Endometrial microvascular endothelial cells (primary cell): Measurements from ENCODE around the gene DNASE2. TPM values are rescaled to one million over a fixed set of nuclear protein-coding genes. Genes with fewer than 3 reads are reported as not detected.

ENCODE experiments used
- in situ Hi-C: cut with HindIII; loops from 2 replicates; pipeline ENCODE4 v1.10.0; 2017; ENCODE audit warnings: low sequenced_read_pairs, low pct_unique_long_range_greater_than_20kb; ENCODE audit errors: inconsistent ontology term
- total RNA-seq: library from RNA; depleted of rRNA; stranded (reverse); fragments of >200 nt; gene quantifications from one replicate; pipeline ENCODE4 v1.2.3, GENCODE V29; 2015; ENCODE audit errors: inconsistent ontology term

Gene DNASE2
- total RNA-seq, 1 donor from 2014 or later = 35.1 TPM

DNA sequence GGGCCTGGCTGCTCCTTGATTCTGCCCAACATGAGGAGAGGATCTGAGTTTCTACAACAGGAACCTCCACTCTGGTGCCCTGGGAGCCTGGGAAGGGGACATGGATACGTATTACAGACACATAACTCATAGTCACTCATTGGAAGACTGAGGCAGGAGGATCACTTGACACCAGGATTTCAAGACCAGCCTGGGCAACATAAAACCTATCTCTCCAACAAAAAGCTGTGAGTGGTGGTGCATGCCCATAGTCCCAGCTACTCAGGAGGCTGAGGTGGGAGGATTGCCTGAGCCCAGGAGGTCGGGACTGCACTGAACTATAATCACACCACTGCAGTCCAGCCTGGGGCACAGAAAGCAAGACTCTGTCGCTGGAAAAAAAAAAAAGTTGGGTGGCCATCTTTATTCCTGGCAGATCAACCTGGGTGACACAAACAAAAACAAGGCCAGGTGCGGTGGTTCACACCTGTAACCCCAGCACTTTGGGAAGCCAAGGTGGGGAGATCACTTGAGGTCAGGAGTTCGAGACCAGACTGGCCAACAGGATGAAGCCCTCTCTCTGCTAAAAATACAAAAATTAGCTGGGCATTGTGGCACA lies 6.9 kb upstream of the DNASE2 start:
- in situ Hi-C loops = no loop called here

DNA sequence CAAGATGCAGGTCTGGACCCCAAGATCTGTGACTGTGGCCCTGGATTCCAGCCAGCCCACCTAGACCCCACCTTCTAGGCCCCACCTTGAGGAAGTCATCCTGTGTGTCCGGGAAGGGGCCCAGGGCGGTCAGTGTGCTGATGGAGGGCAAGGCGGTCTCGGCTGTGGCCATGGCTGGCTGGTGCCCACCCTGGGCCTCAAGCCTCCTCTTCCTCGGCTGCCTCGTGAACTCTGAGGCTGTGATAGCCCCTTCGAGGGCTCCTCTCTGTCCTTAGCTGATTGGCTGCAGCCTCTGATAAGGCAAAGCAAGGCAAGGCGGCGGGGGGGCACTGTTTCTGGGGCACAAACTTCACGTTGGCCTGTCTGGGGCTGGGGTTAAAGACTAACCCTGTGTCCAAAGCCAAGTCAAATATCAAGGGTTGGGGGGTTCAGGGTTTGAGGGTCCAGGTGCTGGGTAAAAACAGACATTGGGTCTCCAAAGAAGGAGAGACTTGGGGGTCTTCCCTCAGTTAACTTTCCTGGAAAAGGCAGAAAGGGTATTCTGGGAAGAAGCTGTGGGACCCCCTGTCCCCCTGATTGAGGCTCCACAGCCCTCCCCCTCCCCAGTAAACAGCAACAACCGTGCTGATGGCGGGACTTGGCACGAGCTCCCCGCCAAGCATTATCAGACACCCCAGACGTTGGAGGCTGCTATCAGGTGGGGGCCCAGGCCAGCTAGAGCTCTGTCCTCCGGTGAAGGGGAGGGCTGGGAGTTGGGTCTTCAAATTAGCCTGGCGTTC lies 5.9 kb upstream of the DNASE2 start, which contains the start of gene KLF1:
Gene KLF1, minus strand, starts transcription at position 233 of the 779 bp plus-strand sequence. Its CDS starts 61 bp downstream, at position 172.
- in situ Hi-C loops = no loop called here

DNA sequence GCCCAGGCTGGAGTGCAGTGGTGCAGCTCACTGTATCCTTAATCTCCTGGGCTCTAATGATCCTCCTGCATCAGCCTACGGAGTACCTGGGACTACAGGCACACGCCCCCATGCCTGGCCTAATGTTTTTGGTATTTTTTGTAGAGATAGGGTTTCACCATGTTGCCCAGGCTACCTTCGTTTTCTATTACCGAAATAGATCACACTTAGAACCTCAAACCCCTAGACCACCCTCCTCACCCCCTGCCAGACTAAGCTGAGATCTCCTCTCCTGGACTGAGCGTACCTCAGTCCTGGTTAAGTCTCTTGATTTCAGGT lies 5.4 kb upstream of the DNASE2 start:
- in situ Hi-C loops = no loop called here

DNA sequence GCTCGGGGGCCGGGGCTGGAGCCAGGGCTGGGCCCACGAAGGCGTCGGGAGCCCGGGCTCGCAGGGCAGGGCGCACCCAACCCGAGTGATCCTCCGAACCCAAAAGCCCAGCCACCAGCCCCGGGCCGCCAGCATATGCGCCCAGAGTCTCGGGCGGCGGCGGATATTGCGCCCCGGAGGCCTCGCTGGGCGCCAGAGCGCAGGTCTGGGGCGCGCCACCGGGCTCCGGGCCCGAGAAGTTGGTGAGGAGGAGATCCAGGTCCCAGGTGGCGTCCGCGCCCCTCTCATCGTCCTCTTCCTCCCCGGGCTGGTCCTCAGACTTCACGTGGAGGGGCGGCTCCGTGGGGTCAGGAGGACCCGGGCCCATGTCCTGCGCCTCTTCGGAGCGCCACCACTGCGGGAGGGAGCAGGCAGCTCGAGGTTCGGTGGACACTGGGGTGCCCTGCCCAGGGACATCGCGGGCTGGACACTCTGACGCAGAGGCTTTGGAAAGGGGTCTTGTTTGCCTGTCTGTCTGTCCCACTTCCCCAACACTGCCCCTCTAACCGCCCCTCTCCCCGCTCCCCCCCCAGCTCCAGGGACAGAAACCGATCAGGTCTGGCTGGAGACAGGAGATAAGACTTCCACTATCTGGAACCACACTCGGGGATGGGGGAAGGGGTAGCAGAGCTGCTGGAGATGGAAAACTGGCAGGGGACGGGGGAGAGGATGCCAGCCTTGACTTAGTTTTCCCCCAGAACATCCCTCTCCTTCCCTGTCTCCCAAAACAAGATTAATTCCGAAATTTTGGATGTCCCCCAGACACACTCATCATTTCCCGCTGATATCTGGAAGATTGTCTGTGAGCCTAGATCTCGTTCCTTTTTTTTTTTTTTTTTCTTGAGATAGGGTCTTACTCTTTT lies 4.8 kb upstream of the DNASE2 start:
- in situ Hi-C loops = no loop called here

DNA sequence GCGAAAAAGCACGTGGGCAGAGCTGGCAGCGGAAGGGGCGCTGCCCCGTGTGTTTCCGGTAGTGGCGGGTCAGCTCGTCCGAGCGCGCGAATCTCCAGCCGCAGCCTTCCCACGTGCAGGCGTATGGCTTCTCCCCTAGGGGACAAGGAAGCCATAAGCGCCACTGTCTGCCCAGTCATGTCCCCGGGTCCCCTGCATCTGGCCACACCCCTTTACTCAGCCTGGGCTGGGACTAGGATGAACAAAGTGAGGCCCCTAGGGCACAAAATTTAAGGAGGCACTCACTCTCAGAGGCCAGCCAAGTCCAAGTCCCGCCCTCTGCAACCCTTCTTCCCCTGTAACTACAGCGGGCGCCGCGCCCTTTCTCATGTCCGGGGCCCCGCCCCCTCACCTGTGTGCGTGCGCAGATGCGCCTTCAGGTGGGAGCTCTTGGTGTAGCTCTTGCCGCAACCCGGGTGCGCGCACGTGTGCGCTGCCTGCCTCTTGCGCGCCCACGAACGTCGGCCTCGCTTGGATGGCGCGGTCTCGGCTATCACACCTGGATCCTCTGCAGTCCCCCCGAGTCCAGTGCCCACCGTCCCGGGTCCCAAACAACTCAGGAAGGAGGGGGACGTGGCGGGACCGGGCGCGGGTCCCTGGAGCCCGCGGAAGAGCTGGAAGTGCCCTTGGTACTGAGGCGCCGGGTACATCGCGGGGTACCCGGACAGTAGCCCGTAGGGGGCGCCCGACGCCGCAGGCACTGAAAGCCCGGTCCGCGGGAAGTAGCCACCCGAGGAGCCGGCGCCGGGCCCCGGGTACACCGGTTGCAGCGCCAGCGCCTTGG lies 3.9 kb upstream of the DNASE2 start:
- in situ Hi-C loops = no loop called here

DNA sequence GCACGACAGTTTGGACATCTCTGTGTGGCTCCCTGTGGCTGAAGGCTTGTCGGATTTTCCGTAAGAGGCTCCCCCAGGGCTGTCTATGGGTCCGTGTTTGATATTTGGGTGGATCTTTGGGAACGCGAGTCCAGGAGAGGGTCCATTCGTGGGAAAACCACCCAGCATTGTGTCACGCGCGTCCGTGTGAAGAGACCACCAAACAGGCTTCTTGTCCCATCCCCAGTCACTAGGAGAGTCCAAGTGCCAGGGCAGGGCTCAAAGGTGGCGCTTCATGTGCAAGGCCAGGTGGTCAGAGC lies 3.3 kb upstream of the DNASE2 start:
- in situ Hi-C loops = no loop called here

DNA sequence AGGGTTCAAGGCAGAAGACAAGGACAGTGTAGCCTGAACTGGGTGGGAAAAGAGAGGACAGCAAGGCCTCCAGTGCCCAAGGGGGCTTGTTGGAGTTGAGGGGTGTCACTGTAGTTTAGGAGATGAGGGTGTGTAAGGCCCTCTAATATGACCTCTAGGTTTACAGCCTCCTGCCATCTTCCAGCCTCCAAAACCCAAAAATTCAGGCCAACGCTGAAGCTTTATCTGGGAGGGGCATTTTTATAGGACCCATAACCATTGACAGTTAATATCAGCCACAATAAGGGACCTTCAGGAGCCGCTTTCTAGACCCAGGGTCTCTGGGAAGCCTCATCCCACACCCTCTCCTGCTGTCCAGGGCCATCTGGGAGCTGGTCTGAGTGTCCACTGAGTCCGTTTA lies 3.0 kb upstream of the DNASE2 start:
- in situ Hi-C loops = no loop called here

DNA sequence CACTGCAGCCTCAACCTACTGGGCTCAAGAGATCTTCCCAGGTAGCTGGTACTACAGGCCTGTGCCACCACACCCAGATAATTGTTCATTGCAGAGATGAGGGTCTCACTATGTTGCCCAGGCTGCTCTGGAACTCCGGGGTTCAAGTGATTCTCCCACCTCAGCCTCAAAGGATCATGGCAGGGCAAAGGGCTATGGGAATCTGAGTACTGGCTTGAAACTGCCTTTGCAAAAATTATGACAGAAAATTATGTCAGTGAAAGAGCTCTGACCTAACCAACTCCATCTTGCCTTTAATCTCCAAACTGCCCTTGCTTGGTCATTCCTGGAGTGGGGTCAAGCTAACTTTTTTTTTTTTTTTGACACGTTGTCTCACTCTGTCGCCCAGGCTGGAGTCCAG lies 1.3 kb upstream of the DNASE2 start:
- in situ Hi-C loops = no loop called here

DNA sequence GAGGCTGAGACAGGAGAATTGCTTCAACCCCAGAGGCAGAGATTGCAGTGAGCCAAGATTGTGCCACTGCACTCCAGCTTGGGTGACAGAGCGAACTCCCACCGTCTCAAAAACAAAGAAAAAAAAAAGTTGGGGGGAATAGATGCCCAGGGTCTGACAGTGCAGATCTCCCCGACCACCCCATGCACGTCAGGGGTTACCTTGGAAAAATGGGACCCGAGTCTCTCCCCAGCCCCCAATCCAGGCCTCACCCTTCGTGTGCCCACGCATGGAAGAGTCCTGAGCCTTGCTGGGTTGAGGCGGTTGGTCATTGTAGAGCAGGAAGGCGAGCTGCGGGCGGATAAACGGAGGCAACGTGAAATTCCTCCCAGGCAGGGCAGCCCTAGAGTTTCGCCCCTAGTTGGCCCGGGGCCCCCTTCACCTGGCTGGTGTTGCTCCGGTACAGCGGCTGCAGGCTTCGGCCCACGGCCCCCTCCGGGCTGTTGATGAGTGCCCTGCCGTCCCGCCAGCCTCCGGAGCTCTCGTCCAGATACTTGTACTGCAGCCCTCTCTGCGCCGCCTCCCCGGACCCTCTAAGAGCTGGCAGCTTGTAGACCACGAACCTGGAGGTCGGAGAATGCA lies 588 bp downstream of the DNASE2 start:
- in situ Hi-C loops = no loop called here

DNA sequence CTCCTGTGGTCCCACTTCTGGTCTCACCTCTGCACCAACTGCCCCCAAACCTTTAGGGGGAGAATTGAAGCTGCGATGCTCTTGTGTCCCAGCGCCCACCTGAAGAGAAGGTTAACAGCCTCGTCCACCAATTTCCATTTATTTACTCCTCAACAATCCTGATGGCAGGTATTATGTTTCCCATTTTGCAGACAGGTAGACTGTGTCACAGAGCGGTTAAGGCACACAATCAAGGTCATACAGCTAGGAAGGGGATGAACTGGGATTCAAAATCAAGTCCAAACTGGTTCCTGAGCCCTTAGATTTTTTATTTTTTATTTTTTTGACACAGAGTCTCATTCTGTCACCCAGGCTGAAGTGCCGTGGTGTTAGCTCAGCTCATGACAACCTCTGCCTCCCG lies 6.2 kb downstream of the DNASE2 start:
- in situ Hi-C loops = no loop called here

DNA sequence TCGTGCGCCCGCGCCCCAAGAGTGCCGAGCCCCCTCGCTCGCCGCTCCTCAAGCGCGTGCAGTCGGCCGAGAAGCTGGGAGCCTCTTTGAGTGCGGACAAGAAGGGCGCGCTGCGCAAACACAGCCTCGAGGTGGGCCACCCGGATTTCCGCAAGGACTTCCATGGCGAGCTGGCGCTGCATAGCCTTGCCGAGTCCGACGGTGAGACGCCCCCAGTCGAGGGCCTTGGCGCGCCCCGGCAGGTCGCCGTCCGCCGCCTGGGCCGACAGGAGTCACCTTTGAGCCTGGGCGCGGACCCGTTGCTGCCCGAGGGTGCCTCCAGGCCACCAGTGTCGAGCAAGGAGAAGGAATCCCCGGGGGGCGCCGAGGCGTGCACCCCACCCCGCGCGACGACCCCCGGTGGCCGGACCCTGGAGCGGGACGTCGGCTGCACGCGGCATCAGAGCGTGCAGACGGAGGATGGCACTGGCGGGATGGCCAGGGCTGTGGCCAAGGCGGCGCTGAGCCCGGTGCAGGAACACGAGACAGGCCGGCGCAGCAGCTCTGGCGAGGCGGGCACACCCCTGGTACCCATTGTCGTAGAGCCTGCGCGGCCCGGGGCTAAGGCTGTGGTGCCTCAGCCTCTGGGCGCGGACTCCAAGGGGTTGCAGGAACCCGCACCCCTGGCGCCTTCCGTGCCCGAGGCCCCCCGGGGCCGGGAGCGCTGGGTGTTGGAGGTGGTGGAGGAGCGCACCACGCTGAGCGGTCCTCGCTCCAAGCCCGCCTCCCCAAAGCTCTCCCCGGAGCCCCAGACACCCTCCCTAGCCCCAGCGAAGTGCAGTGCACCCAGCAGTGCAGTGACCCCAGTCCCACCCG lies 7.1 kb downstream of the DNASE2 start:
- in situ Hi-C loops = no loop called here

DNA sequence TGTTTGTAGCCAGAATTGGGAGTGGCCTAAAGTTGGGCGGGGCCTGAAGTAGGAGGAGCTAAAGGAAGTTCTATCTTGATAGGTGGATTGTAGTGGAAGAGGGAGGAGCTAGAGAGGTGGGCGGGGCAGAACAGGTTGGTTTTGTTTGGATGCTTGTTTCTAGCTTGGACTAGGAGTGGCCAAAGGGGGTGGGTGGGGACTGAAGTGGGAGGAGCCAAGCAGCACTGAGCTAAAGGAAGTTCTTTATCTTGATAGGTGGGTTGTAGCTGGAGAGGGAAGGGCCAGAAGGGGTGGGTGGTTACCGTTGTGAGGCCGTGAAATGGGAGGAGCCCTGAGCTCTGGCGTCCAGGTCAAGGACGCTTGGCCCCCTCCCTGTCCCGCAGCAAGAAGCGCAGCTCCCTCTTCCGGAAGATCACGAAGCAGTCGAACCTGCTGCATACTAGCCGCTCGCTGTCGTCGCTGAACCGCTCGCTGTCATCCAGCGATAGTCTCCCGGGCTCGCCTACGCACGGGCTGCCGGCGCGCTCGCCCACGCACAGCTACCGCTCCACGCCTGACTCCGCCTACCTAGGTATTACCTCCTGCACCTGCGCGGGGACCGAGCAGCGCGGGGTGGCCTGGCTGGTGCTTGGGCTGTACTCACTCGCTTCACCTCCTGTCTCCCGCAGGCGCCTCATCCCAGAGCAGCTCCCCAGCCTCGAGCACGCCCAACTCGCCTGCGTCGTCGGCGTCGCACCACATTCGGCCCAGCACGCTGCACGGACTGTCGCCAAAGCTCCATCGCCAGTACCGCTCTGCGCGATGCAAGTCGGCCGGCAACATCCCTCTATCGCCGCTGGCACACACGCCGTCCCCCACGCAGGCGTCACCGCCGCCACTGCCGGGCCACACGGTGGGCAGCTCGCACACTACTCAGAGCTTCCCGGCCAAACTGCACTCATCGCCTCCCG lies 8.0 kb downstream of the DNASE2 start:
- in situ Hi-C loops = no loop called here

DNA sequence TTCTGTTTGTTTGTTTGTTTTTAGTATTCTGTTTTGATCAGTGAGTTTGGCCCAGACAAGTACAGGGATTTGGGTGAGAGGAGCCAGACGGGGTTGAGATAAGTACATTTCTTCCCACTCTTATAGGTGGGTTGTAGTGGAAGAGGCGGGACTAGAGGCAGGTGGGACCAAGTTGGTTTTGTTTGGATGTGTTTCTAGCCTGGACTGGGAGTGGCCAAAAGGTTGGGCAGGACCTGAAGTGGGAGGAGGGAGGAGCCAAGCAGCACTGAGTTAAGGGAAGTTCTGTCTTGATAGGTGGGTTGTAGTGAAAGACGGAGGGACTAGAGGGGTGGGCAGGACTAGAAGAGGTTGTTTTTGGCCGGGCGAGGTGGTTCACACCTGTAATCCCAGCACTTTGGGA lies 9.0 kb downstream of the DNASE2 start:
- in situ Hi-C loops = no loop called here

DNA sequence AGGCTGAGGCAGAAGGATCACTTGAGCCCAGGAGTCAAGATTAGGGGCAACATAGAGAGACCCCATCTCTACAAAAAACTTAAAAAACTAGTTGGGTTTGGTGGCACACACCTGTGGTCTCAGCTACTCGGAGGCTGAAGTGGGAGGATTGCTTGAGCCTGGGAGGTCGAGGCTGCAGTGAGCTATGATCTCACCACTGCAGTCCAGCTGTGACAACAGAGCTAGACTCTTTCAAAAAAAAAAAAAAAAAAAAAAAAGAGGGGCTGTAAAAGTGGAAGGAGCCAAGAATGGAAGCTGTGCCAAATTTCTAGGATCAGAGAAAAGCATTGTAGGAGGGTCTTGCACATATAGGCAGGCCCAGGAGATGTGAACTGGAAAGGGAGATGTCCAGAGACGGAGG lies 9.6 kb downstream of the DNASE2 start:
- in situ Hi-C loops = no loop called here

DNA sequence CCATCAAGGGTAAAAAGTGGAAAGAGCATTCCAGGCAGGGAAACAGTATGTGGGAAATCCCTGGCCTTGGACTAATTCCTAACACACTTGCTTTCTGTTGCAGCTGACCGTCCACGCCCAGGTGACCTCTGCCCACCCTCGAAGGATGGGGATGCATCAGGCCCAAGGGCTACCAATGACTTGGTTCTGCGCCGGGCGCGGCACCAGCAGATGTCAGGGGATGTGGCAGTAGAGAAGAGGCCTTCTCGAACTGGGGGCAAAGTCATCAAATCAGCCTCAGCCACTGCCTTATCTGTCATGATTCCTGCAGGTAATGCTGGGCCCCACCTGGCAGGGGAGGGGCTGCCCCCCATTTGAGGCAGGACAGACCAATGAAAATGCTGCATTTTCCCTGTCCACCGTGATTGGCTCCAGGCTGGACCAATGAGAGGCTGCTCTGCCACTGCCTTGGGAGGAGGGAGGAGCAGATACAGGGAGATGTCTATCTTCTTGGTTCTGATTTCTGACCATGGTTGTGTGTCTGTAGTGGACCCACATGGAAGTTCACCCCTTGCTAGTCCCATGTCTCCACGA lies 12.6 kb downstream of the DNASE2 start:
- in situ Hi-C loops = no loop called here
